ENCODE results near the gene TGFB1. TPM values are rescaled to one million over a fixed set of nuclear protein-coding genes. Genes with fewer than 3 reads are reported as not detected.

Gene TGFB1
- total RNA-seq, 1 experiment from 2014 or later, result 54.6 TPM

GRCh38 chr19:41300555-41300954 lies 53.2 kb downstream of the TGFB1 start:
- Histone ChIP-seq H3K9me3 (ENCODE audit: control insufficient read depth in 1 of 2, insufficient read depth in 1 of 2, low read depth in 1 of 2, low read length in 2 of 2) (no peaks in the 10 kb centered on the region), H3K79me2 (ENCODE audit: insufficient read depth, low read length) (peaks cover 31% of the 10 kb centered on the region; the same call in 1 of the 2 replicates), H3K9me2 (ENCODE audit: insufficient read depth) (no peaks in the 10 kb centered on the region), H3K4me3 (replicated peaks in 1 of 2; ENCODE audit: low read depth in 1 of 2, low read length in 2 of 2) (no peak overlapping the region), H3K27me3 (ENCODE audit: insufficient read depth, low read length) (no peaks in the 10 kb centered on the region), H3K36me3 (ENCODE audit: control insufficient read depth in 1 of 2, insufficient read depth in 2 of 2, low read length in 2 of 2) (peaks cover 68 to 88% of the 10 kb centered on the region in 2 experiments), H2AFZ (ENCODE audit: low read depth, low read length, poor library complexity, severe bottlenecking) (no peak overlapping the region), H3K4me1 (ENCODE audit: control insufficient read depth in 1 of 2, insufficient read depth in 2 of 2, low read length in 2 of 2) (no peaks in the 10 kb centered on the region), H3K4me2 (ENCODE audit: low read length) (no peak overlapping the region), H3K9ac (ENCODE audit: low read length) (no peak overlapping the region), H3K27ac (ENCODE audit: low read depth, low read length) (no peak overlapping the region), H4K20me1 (ENCODE audit: insufficient read depth) (no peaks in the 10 kb centered on the region)
- POLR2A ChIA-PET, result no interaction called here
- DNase-seq (ENCODE audit: low read depth, low spot score) (no peak), ATAC-seq (no peak)
- BruUV-seq (replicated peaks), result no TSS peak
- RAD21 ChIA-PET (ENCODE audit: low non-redundant PET in 1 of 2, low total read pairs in 2 of 2, uncharacterized antibody in 2 of 2, unreplicated experiment in 2 of 2), result no interaction called here
- no peak for TF ChIP-seq EGR1 (IDR thresholded peaks at IDR 0.05; ENCODE audit: low read depth)
- no peak for TF ChIP-seq ZFX (IDR thresholded peaks at IDR 0.05)
- no peak for TF ChIP-seq SIN3A (IDR thresholded peaks at IDR 0.05; ENCODE audit: low read depth)
- no peak for TF ChIP-seq TCF7L2 (IDR thresholded peaks at IDR 0.05; ENCODE audit: borderline replicate concordance, extremely low read depth, insufficient read depth, insufficient read length)
- intact Hi-C loops (cut with micrococcal nuclease), result no loop called here
- CTCF ChIA-PET, result interaction anchor here (1.0 to 1.4 kb wide), 2 partner anchors 8 to 96 kb away, joined by 3 read pairs; no protein-coding TSS in a partner anchor

GRCh38 chr19:41299755-41300089 lies 54.0 kb downstream of the TGFB1 start:
- Histone ChIP-seq H3K9me3 (ENCODE audit: control insufficient read depth in 1 of 2, insufficient read depth in 1 of 2, low read depth in 1 of 2, low read length in 2 of 2) (no peaks in the 10 kb centered on the region), H3K4me1 (ENCODE audit: control insufficient read depth in 1 of 2, insufficient read depth in 2 of 2, low read length in 2 of 2) (no peaks in the 10 kb centered on the region), H3K27ac (ENCODE audit: low read depth, low read length) (no peak overlapping the region), H2AFZ (ENCODE audit: low read depth, low read length, poor library complexity, severe bottlenecking) (no peak overlapping the region), H3K79me2 (ENCODE audit: insufficient read depth, low read length) (peaks cover 36% of the 10 kb centered on the region; the same call in 1 of the 2 replicates), H3K36me3 (ENCODE audit: control insufficient read depth in 1 of 2, insufficient read depth in 2 of 2, low read length in 2 of 2) (peaks cover 69 to 88% of the 10 kb centered on the region in 2 experiments), H3K4me2 (ENCODE audit: low read length) (no peak overlapping the region), H3K9ac (ENCODE audit: low read length) (no peak overlapping the region), H3K9me2 (ENCODE audit: insufficient read depth) (no peaks in the 10 kb centered on the region), H3K4me3 (replicated peaks in 1 of 2; ENCODE audit: low read depth in 1 of 2, low read length in 2 of 2) (no peak overlapping the region), H3K27me3 (ENCODE audit: insufficient read depth, low read length) (no peaks in the 10 kb centered on the region), H4K20me1 (ENCODE audit: insufficient read depth) (no peaks in the 10 kb centered on the region)
- intact Hi-C loops (cut with micrococcal nuclease), result no loop called here
- ChIA-PET RAD21 (ENCODE audit: low non-redundant PET in 1 of 2, low total read pairs in 2 of 2, uncharacterized antibody in 2 of 2, unreplicated experiment in 2 of 2) (no interaction called here), CTCF (interaction anchor here (1.4 kb wide), 1 partner anchor 9 kb away, joined by 3 read pairs; no protein-coding TSS in a partner anchor), POLR2A (no interaction called here)
- BruUV-seq (replicated peaks), result no TSS peak
- ATAC-seq, result no peak
- TF ChIP-seq EZH2phosphoT487 (IDR thresholded peaks at IDR 0.05; ENCODE audit: borderline replicate concordance) (no peak), REST (IDR thresholded peaks at IDR 0.05; ENCODE audit: low read depth) (no peak), EGR1 (IDR thresholded peaks at IDR 0.05; ENCODE audit: low read depth) (no peak), MAX (IDR thresholded peaks at IDR 0.05) (no peak), SIN3A (IDR thresholded peaks at IDR 0.05; ENCODE audit: low read depth) (no peak), ZFX (IDR thresholded peaks at IDR 0.05) (no peak), EZH2 (IDR thresholded peaks at IDR 0.05) (no peak), CBX3 (IDR thresholded peaks at IDR 0.05; ENCODE audit: low read depth) (no peak), POLR2A (IDR thresholded peaks at IDR 0.05; ENCODE audit: borderline replicate concordance, extremely low read depth, insufficient read depth, insufficient read length) (no peak), POLR2AphosphoS5 (IDR thresholded peaks at IDR 0.05; ENCODE audit: low read depth, low read length) (no peak), JUND (IDR thresholded peaks at IDR 0.05) (no peak), SP1 (IDR thresholded peaks at IDR 0.05; ENCODE audit: low read depth) (no peak)
- TF ChIP-seq, protein P1, sequence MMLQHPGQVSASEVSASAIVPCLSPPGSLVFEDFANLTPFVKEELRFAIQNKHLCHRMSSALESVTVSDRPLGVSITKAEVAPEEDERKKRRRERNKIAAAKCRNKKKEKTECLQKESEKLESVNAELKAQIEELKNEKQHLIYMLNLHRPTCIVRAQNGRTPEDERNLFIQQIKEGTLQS (IDR thresholded peaks at IDR 0.05), result no peak
- no peak for DNase-seq (ENCODE audit: low read depth, low spot score)
